SU-DHL-6 (cell line): Measurements from ENCODE around the gene UCHL5.
"Not testable (repeated sequence)": the region's sequence is repeated elsewhere in the genome, so short reads cannot be mapped to it uniquely, and the experiment has no call there.

Experiments used
- H2AFZ ChIP-seq: fragments of 200-600 bp; sonication (generic); 2 replicates; pipeline ENCODE4 v1.6.1; 2014; ENCODE audit warnings: low read depth, mild to moderate bottlenecking, moderate library complexity, mixed read lengths, antibody characterized with exemption, low read length; ENCODE audit not compliant: severe bottlenecking
- H3F3A ChIP-seq: fragments of 200-600 bp; shearing (Covaris generic); 2 replicates; pipeline ENCODE4 v1.6.0; 2016; ENCODE audit warnings: antibody characterized with exemption, mild to moderate bottlenecking; ENCODE audit not compliant: insufficient read depth
- H3K27ac ChIP-seq: fragments of 200-600 bp; sonication (generic); 2 replicates; pipeline ENCODE4 v1.5.1; 2016; ENCODE audit warnings: low read depth, mild to moderate bottlenecking, low read length, moderate library complexity, mixed read lengths
- H3K27me3 ChIP-seq: fragments of 200-600 bp; sonication (generic), shearing (Covaris generic); 2 replicates; pipeline ENCODE4 v1.6.0; 2014; ENCODE audit warnings: mild to moderate bottlenecking, low read length
- H3K36me3 ChIP-seq: fragments of 200-600 bp; sonication (generic); 2 replicates; pipeline ENCODE4 v1.6.1; 2014; ENCODE audit warnings: mild to moderate bottlenecking, low read length, mixed read lengths
- H3K4me2 ChIP-seq: fragments of 300-600, 200-600 bp; shearing (Covaris generic), sonication (generic); 2 replicates; pipeline ENCODE4 v1.6.0; 2014; ENCODE audit warnings: low read length, low read depth, mild to moderate bottlenecking; ENCODE audit not compliant: poor library complexity, severe bottlenecking
- H3K4me3 ChIP-seq: fragments of 200-600 bp; sonication (generic); 2 replicates; pipeline ENCODE4 v1.5.1; 2014; ENCODE audit warnings: antibody characterized with exemption, low read length, mild to moderate bottlenecking, mixed read lengths; ENCODE audit not compliant: insufficient read depth, poor library complexity, severe bottlenecking
- H3K79me2 ChIP-seq: fragments of 200-600 bp; sonication (generic); 2 replicates; pipeline ENCODE4 v1.6.1; 2014; ENCODE audit warnings: mild to moderate bottlenecking, low read length, moderate library complexity; ENCODE audit not compliant: insufficient read depth
- H3K9ac ChIP-seq: fragments of 200-600 bp; sonication (generic); 2 replicates; pipeline ENCODE4 v1.7.0; 2014; ENCODE audit warnings: mild to moderate bottlenecking, low read length
- H3K9me2 ChIP-seq: fragments of 200-600 bp; sonication (generic); replicated peaks from 2 replicates; pipeline ENCODE4 v1.6.1; 2014; ENCODE audit warnings: low read length; ENCODE audit not compliant: insufficient read depth
- H3K9me3 ChIP-seq: fragments of 200-600 bp; sonication (generic); 2 replicates; pipeline ENCODE4 v1.6.1; 2014; ENCODE audit warnings: low read length, mixed read lengths; ENCODE audit not compliant: insufficient read depth
- H4K20me1 ChIP-seq: fragments of 200-600 bp; sonication (generic); 2 replicates; pipeline ENCODE4 v1.6.1; 2014; ENCODE audit warnings: low read depth, mild to moderate bottlenecking, antibody characterized with exemption, low read length, moderate library complexity, mixed read lengths
- EZH2phosphoT487 ChIP-seq: fragments of 200-600 bp; sonication (generic), shearing (Covaris generic); conservative IDR thresholded peaks from 2 replicates; pipeline ENCODE4 v1.6.1; 2018; ENCODE audit warnings: mild to moderate bottlenecking, antibody characterized with exemption, low read length, moderate library complexity, mixed read lengths
- TF ChIP-seq, protein P1 (sequence below): fragments of 200-600 bp; sonication (generic); IDR thresholded peaks from one replicate; pipeline ENCODE4 v1.5.1; 2017; ENCODE audit warnings: antibody characterized with exemption, mild to moderate bottlenecking, low read length, moderate library complexity; ENCODE audit not compliant: insufficient read depth, poor library complexity, severe bottlenecking

Gene UCHL5

DNA sequence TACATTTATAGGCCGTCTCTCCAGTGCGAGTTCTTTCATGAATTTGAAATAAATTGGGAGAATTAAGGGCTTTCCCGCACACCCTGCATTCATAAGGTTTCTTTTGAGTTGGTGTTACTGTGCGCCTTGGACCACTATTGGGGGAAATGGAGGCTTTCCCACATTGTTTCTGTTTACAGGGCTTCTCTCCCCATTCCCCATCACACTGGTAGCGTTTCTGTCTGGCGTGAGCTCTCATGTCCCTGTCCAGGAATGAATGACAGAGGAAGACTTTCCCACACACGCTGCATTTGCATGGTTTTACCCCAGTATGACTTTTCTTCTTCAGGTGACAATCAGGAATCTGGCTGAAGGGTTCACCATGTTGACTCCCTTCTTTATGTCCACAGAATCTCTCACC lies 65.0 kb downstream of the UCHL5 start:
- Histone ChIP-seq H3F3A (no peaks in the 10 kb centered on the region), H3K27me3 (no peaks in the 10 kb centered on the region)

DNA sequence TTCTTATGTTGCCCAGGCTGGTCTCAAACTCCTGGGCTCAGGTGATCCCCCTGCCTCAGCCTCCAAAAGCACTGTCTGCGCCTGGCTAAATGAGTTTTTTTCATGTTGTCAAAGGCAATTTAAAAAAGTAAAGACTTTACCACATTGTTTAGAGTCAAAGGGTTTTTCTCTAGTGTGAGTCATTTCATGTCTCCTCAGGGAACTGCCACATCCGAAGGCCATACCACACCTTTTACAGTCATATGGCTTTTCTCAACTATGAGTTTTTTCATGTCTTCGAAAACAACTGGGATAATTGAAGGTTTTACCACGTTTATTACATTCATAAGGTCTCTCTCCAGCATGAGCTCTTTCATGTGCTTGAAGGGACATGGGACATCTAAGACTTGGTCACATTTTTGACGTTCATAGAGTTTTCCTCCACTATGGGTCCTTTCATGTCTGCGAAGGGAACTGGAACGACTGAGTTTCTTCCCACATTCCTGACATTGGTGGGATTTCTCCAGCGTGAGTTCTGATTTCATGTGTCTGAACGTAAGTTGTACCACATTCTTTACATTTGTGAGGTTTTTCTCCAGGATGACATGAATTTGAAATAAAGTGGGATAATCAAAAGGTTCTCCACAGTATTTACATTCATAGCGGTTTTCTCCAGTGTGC lies 65.6 kb downstream of the UCHL5 start:
- no peak overlapping the region for H2AFZ ChIP-seq
- H3K27ac ChIP-seq = no peak overlapping the region
- H3K4me3 ChIP-seq = no peak overlapping the region
- no peaks in the 10 kb centered on the region for H3K79me2 ChIP-seq
- H3K27me3 ChIP-seq = no peaks in the 10 kb centered on the region
- no peak overlapping the region for H3K4me2 ChIP-seq
- H3K9me3 ChIP-seq = no peaks in the 10 kb centered on the region
- no peak overlapping the region for H3K9ac ChIP-seq
- no peaks in the 10 kb centered on the region for H3K36me3 ChIP-seq
- TF ChIP-seq, protein P1, sequence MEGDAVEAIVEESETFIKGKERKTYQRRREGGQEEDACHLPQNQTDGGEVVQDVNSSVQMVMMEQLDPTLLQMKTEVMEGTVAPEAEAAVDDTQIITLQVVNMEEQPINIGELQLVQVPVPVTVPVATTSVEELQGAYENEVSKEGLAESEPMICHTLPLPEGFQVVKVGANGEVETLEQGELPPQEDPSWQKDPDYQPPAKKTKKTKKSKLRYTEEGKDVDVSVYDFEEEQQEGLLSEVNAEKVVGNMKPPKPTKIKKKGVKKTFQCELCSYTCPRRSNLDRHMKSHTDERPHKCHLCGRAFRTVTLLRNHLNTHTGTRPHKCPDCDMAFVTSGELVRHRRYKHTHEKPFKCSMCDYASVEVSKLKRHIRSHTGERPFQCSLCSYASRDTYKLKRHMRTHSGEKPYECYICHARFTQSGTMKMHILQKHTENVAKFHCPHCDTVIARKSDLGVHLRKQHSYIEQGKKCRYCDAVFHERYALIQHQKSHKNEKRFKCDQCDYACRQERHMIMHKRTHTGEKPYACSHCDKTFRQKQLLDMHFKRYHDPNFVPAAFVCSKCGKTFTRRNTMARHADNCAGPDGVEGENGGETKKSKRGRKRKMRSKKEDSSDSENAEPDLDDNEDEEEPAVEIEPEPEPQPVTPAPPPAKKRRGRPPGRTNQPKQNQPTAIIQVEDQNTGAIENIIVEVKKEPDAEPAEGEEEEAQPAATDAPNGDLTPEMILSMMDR = no peak
- TF ChIP-seq EZH2phosphoT487 = no peak
- H3F3A ChIP-seq = no peaks in the 10 kb centered on the region
- H4K20me1 ChIP-seq = no peaks in the 10 kb centered on the region
- H3K9me2 ChIP-seq = no peaks in the 10 kb centered on the region

More for the DNA sequence above, 65.0 kb downstream of the UCHL5 start:
- TF ChIP-seq EZH2phosphoT487 = no peak
- TF ChIP-seq, protein P1 = no peak
- H3K79me2 ChIP-seq = no peaks in the 10 kb centered on the region
- no peak overlapping the region for H2AFZ ChIP-seq
- no peaks in the 10 kb centered on the region for H4K20me1 ChIP-seq
- no peak overlapping the region for H3K4me2 ChIP-seq
- H3K27ac ChIP-seq = no peak overlapping the region
- no peaks in the 10 kb centered on the region for H3K36me3 ChIP-seq
- H3K9ac ChIP-seq = no peak overlapping the region
- no peaks in the 10 kb centered on the region for H3K9me2 ChIP-seq
- no peak overlapping the region for H3K4me3 ChIP-seq
- H3K9me3 ChIP-seq = no peaks in the 10 kb centered on the region

DNA sequence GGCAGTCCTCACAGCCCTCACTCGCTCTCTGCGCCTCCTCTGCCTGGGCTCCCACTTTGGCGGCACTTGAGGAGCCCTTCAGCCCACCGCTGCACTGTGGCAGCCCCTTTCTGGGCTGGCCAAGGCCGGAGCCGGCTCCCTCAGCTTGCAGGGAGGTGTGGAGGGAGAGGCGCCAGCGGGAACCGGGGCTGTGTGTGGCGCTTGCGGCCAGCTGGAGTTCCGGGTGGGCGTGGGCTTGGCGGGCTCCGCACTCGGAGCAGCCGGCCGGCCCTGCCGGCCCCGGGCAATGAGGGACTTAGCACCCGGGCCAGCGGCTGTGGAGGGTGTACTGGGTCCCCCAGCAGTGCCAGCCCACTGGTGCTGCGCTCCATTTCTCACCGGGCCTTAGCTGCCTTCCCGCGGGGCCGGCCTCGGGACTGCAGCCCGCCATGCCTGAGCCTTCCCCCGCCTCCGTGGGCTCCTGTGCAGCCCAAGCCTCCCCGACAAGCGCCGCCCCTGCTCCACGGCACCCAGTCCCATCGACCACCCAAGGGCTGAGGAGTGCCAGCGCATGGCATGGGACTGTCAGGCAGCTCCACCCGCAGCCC lies 72.3 kb downstream of the UCHL5 start:
- not testable (repeated sequence) for H3K9me3 ChIP-seq, H3K4me3 ChIP-seq, H3K4me2 ChIP-seq, H3K27ac ChIP-seq, H2AFZ ChIP-seq, H3K27me3 ChIP-seq, H3K36me3 ChIP-seq, H3K9ac ChIP-seq, H3K9me2 ChIP-seq, H3F3A ChIP-seq, H3K79me2 ChIP-seq, H4K20me1 ChIP-seq

DNA sequence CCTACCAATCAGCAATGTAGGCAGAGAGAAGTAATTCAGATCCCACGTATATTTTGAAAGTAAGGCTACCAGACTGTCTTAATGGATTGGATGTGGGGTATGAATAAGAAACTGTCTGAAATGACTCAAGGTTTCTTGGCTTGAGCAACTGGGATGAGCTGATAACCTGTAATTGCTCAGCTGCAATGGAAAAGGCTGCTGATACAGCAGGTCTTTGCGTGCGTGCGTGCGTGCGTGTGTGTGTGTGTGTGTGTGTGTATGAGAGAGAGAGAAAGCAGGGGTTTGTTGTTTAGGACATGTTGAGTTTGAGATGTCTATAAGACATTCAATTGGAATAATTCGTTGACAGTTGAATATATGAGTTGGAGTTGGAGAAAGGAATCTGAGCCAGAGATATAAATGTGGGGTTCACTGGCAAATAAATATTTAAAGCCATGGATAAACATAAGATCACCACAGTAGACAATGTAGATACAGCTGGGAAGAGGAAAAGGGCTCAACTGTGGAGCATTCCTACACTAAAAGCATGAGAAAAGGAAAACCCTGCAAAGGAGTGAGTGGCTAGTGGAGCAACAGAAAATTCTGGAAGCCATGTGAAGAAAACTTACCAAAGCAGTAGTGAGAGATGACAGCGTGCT lies 72.9 kb downstream of the UCHL5 start:
- H3K9me2 ChIP-seq = no peaks in the 10 kb centered on the region
- no peak overlapping the region for H2AFZ ChIP-seq
- no peaks in the 10 kb centered on the region for H4K20me1 ChIP-seq
- H3K27me3 ChIP-seq = no peaks in the 10 kb centered on the region
- no peaks in the 10 kb centered on the region for H3K9me3 ChIP-seq
- H3K4me3 ChIP-seq = no peak overlapping the region
- no peaks in the 10 kb centered on the region for H3K79me2 ChIP-seq
- no peak overlapping the region for H3K27ac ChIP-seq
- H3K4me2 ChIP-seq = no peak overlapping the region
- H3F3A ChIP-seq = no peaks in the 10 kb centered on the region
- TF ChIP-seq EZH2phosphoT487 = no peak
- TF ChIP-seq, protein P1 = no peak
- H3K9ac ChIP-seq = no peak overlapping the region
- H3K36me3 ChIP-seq = no peaks in the 10 kb centered on the region
